Measurements from ENCODE around the gene OR1J4. TPM values are rescaled to one million over a fixed set of nuclear protein-coding genes. Genes with fewer than 3 reads are reported as not detected.

The OR1J4 gene, protein sequence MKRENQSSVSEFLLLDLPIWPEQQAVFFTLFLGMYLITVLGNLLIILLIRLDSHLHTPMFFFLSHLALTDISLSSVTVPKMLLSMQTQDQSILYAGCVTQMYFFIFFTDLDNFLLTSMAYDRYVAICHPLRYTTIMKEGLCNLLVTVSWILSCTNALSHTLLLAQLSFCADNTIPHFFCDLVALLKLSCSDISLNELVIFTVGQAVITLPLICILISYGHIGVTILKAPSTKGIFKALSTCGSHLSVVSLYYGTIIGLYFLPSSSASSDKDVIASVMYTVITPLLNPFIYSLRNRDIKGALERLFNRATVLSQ
- total RNA-seq: not detected in 2 replicates

DNA sequence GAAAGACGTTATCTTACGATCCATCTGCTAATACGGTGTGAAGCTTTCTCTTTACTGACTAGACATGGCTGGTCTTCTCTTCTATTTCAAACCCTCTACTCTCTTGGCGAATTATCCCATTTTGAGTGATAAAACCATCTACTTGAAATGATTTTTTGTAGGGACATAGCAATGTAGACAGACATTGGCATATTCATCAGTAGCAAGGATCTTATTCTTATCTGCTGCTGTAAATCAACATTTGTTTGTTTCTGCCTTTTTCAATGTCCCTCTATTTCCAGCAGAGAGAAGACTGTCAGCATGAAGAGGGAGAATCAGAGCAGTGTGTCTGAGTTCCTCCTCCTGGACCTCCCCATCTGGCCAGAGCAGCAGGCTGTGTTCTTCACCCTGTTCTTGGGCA lies at the start of gene OR1J4:
OR1J4 (plus strand) TSS at position 301 of the 400 bp plus-strand sequence; CDS start at position 301, 0 bp downstream.

DNA sequence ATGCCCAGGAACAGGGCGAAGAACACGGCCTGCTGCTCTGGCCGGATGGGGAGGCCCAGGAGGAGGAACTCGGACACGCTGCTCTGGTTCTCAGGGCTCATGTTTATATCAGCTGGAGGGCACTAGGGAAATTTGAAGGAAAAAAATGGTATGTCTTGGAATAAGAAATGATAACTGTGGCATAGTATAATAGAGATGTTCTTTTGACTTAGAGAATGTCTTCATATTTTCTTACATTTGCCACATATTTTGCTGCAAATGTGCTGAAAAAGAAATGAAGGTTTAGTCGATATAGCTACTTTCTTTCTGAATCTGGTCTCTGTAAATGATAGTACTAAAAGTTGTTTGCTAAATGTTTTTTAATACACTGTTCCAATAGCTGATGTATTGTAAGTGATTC lies 41.1 kb upstream of the OR1J4 start, which contains the start of gene OR1J1:
OR1J1 (minus strand) TSS at position 101 of the 400 bp plus-strand sequence; CDS start at position 101, 0 bp downstream.

DNA sequence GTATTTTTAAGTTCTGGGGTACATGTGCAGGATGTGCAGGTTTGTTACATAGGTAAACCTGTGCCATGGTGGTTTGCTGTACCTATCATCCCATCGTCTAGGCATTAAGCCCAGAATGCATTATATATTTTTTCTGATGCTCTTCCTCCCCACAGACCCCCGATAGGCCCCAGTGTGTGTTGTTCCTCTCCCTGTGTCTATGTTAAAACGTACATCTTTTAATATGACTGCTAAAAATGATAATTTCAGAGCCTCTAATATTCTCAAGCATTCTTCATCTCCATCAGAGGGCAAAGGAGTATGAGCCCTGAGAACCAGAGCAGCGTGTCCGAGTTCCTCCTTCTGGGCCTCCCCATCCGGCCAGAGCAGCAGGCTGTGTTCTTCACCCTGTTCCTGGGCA lies 8.4 kb upstream of the OR1J4 start, which contains the start of gene OR1J2:
OR1J2 (plus strand) TSS at position 301 of the 400 bp plus-strand sequence; CDS start at position 301, 0 bp downstream.

DNA sequence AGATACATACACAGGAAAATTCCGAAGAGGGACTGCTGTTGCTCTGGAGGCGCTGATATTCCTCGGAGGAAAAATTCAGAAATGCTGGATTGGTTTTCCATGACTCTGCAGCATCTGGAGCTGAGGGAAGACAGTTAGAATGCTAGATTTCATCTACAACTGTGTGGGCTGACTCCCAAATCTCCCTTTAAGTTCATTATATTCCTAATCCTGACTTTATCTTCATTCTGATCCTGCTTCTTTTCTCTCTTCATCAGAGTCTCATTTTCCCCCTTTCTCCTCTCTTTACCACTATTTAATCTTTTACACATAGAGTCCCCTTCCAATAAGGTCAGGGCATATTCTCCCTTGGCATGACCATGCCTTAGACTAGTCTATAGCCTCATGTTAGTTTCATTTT lies 8.3 kb downstream of the OR1J4 start, which contains the start of gene OR1N1:
OR1N1 (minus strand) TSS at position 101 of the 400 bp plus-strand sequence; CDS start at position 101, 0 bp downstream.

DNA sequence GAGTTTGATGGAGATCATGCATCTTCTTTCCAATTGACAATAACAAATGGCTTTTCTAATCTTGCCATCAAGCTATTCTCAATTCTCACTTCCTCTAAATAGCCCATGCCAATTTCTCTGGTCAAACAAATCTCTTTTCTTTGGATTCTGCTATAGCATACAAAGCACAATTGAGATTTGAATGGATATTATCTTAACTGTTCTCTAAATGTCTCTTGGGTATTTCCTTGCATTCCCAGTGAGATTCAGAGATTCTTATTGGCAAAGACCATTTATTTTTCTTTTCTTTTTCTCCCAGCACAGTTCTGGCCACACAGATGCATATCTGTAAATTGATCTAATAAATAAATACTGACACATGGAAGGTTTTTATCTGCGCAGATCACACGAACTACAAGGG lies 33.9 kb downstream of the OR1J4 start, which contains the start of gene OR1N2:
OR1N2 (plus strand) TSS at position 301 of the 400 bp plus-strand sequence. CDS start 100 bp downstream, outside the sequence.

Other genes starting within 250 kb of the OR1J4 start
- gene PTGS1, start 148.1 kb upstream of the OR1J4 start, total RNA-seq: under 0.01 and 0.33 TPM in 2 replicates
- gene OR1J1, start 41.2 kb upstream of the OR1J4 start, total RNA-seq: not detected in 2 replicates
- not detected in 2 replicates for gene OR1J2, start 8.3 kb upstream of the OR1J4 start, total RNA-seq
- not detected in 2 replicates for gene OR1N1, start 8.2 kb downstream of the OR1J4 start, total RNA-seq
- not detected in 2 replicates for gene OR1N2, start 34.0 kb downstream of the OR1J4 start, total RNA-seq
- gene OR1L8, start 64.2 kb downstream of the OR1J4 start, total RNA-seq: 0.11 TPM in 1 of 2 replicates, not detected in the other
- gene OR1Q1, start 95.6 kb downstream of the OR1J4 start, total RNA-seq: not detected in 2 replicates
- not detected in 2 replicates for gene OR1B1, start 138.5 kb downstream of the OR1J4 start, total RNA-seq
- gene OR1L1, start 142.6 kb downstream of the OR1J4 start, total RNA-seq: not detected in 2 replicates
- gene OR1L3, start 156.0 kb downstream of the OR1J4 start, total RNA-seq: not detected in 2 replicates
- gene OR1L4, start 204.8 kb downstream of the OR1J4 start, total RNA-seq: not detected in 2 replicates
- not detected in 2 replicates for gene OR1L6, start 223.2 kb downstream of the OR1J4 start, total RNA-seq